GM23338 (cell line): ENCODE data around the gene PPIA. TPM values are rescaled to one million over a fixed set of nuclear protein-coding genes. Genes with fewer than 3 reads are reported as not detected.
A peak's percentile ranks its signal among the peaks of the same experiment; 100 is the strongest.

Experiments used
- ATAC-seq: fragments of 200-7000 bp; cut with Tn5 transposase; 3 replicates; pipeline ENCODE4 v1.9.1; 2020
- DNase-seq: peaks from one replicate; pipeline ENCODE4 v3.0.0-alpha.2; 2015; ENCODE audit warnings: low spot score
- H2AFZ ChIP-seq: fragments of 200-600 bp; sonication (generic); 2 replicates; pipeline ENCODE4 v1.8.0; 2016; ENCODE audit warnings: antibody characterized with exemption, mild to moderate bottlenecking, moderate library complexity
- H3F3A ChIP-seq: fragments of 200-600 bp; sonication (generic); replicated peaks from 2 replicates; pipeline ENCODE4 v1.8.0; 2017; ENCODE audit warnings: antibody characterized with exemption, mixed run types, low read depth
- H3K27ac ChIP-seq: fragments of 200-600 bp; sonication (generic); 2 replicates; pipeline ENCODE4 v1.6.1; 2016; ENCODE audit warnings: low read depth
- H3K27me3 ChIP-seq: fragments of 200-600 bp; sonication (generic); 2 replicates; pipeline ENCODE4 v1.8.0; 2016; ENCODE audit warnings: mild to moderate bottlenecking, mixed run types, moderate library complexity; ENCODE audit not compliant: insufficient read depth
- H3K36me3 ChIP-seq: fragments of 200-600 bp; sonication (generic); 2 replicates; pipeline ENCODE4 v1.8.0; 2016; ENCODE audit warnings: mild to moderate bottlenecking; ENCODE audit not compliant: insufficient read depth
- H3K4me1 ChIP-seq: fragments of 200-600 bp; sonication (generic); 2 replicates; pipeline ENCODE4 v1.8.0; 2016; ENCODE audit warnings: mild to moderate bottlenecking, moderate library complexity; ENCODE audit not compliant: insufficient read depth
- H3K4me2 ChIP-seq: fragments of 200-600 bp; sonication (generic); 2 replicates; pipeline ENCODE4 v1.7.1; 2017; ENCODE audit warnings: mixed run types
- H3K4me3 ChIP-seq: fragments of 200-600 bp; sonication (generic); 2 replicates; pipeline ENCODE4 v1.6.1; 2016; ENCODE audit warnings: mixed run types
- H3K79me2 ChIP-seq: fragments of 200-600 bp; sonication (generic); replicated peaks from 2 replicates; pipeline ENCODE4 v1.8.0; 2017; ENCODE audit warnings: mild to moderate bottlenecking; ENCODE audit not compliant: insufficient read depth
- H3K9me2 ChIP-seq: fragments of 200-600 bp; sonication (generic); 2 replicates; pipeline ENCODE4 v1.8.0; 2017; ENCODE audit not compliant: insufficient read depth
- H4K20me1 ChIP-seq: fragments of 200-600 bp; sonication (generic); replicated peaks from 2 replicates; pipeline ENCODE4 v1.8.0; 2017; ENCODE audit warnings: mild to moderate bottlenecking; ENCODE audit not compliant: insufficient read depth
- H3K27ac Mint-ChIP-seq: 2 replicates; pipeline ENCODE4 v1.8.0; 2020; ENCODE audit warnings: inconsistent platforms, mild to moderate bottlenecking, moderate library complexity, mixed read lengths
- H3K27me3 Mint-ChIP-seq: 3 replicates; pipeline ENCODE4 v1.8.0; 2022; ENCODE audit warnings: low read depth, mild to moderate bottlenecking, moderate library complexity, mixed read lengths, inconsistent platforms; ENCODE audit not compliant: insufficient read depth, poor library complexity
- H3K36me3 Mint-ChIP-seq: 3 replicates; pipeline ENCODE4 v1.8.0; 2021; ENCODE audit warnings: low read depth, mild to moderate bottlenecking, inconsistent platforms, moderate library complexity, mixed read lengths
- H3K4me1 Mint-ChIP-seq: 3 replicates; pipeline ENCODE4 v1.8.0; 2020; ENCODE audit warnings: mild to moderate bottlenecking, inconsistent platforms, mixed read lengths
- H3K4me3 Mint-ChIP-seq: 3 replicates; pipeline ENCODE4 v1.8.0; 2021; ENCODE audit warnings: moderate library complexity, mild to moderate bottlenecking, inconsistent platforms, mixed read lengths
- H3K9me3 Mint-ChIP-seq: 3 replicates; pipeline ENCODE4 v1.8.0; 2020; ENCODE audit warnings: moderate library complexity, mild to moderate bottlenecking, inconsistent platforms, mixed read lengths
- CREB1 ChIP-seq: fragments of 250-450 bp; sonication (Bioruptor Pico); IDR thresholded peaks from 2 replicates; pipeline ENCODE4 v1.5.0; 2020; ENCODE audit warnings: low read depth, mild to moderate bottlenecking, moderate library complexity
- EZH2 ChIP-seq: fragments of 200-600 bp; sonication (generic); IDR thresholded peaks from one replicate; pipeline ENCODE4 v1.8.0; 2017; ENCODE audit warnings: antibody characterized with exemption, mild to moderate bottlenecking, low read depth; ENCODE audit not compliant: unreplicated experiment
- EZH2phosphoT487 ChIP-seq: fragments of 200-600 bp; sonication (generic); IDR thresholded peaks from one replicate; pipeline ENCODE4 v1.8.1; 2018; ENCODE audit warnings: antibody characterized with exemption; ENCODE audit not compliant: unreplicated experiment
- JUNB ChIP-seq: IDR thresholded peaks from one replicate; pipeline ENCODE4 v1.6.1; 2016; ENCODE audit warnings: antibody characterized with exemption; ENCODE audit not compliant: unreplicated experiment
- NANOG ChIP-seq: IDR thresholded peaks from 2 replicates; pipeline ENCODE4 v1.6.1; 2016; ENCODE audit warnings: antibody characterized with exemption, borderline replicate concordance
- STAT1 ChIP-seq: IDR thresholded peaks from one replicate; pipeline ENCODE4 v1.6.1; 2016; ENCODE audit warnings: antibody characterized with exemption; ENCODE audit not compliant: unreplicated experiment
- ZNF114 ChIP-seq: fragments of 250-450 bp; sonication (Bioruptor Pico); IDR thresholded peaks from 2 replicates; pipeline ENCODE4 v1.5.0; 2020; ENCODE audit warnings: mild to moderate bottlenecking, moderate library complexity
- ZNF331 ChIP-seq: fragments of 250-450 bp; sonication (Bioruptor Pico); IDR thresholded peaks from 2 replicates; pipeline ENCODE4 v1.5.0; 2020; ENCODE audit warnings: low read depth, mild to moderate bottlenecking, moderate library complexity
- polyA plus RNA-seq: library from polyadenylated mRNA; unstranded; fragments of >200 nt; fragmentation: Nextera tagmentation; extraction: Ambion mirVana; gene quantifications from 2 replicates; pipeline ENCODE4 v1.2.1, GENCODE V29; 2016
- total RNA-seq: library from RNA; depleted of rRNA; stranded (reverse); fragments of >200 nt; shearing (Covaris generic); gene quantifications from 2 replicates; pipeline ENCODE4 v1.2.3, GENCODE V29; 2014
- TF ChIP-seq, protein P1 (sequence below): fragments of 250-450 bp; sonication (Bioruptor Pico); IDR thresholded peaks from 2 replicates; pipeline ENCODE4 v1.5.0; 2020; ENCODE audit warnings: mild to moderate bottlenecking, moderate library complexity
- TF ChIP-seq, protein P2 (sequence below): IDR thresholded peaks from 2 replicates; pipeline ENCODE4 v1.6.1; 2016; ENCODE audit warnings: antibody characterized with exemption
- TF ChIP-seq, protein P3 (sequence below): IDR thresholded peaks from one replicate; pipeline ENCODE4 v1.6.1; 2018; ENCODE audit warnings: antibody characterized with exemption; ENCODE audit not compliant: unreplicated experiment

PPIA gene
- total and polyA plus RNA-seq, 2 experiments from 2014 or later: 4,367 to 6,524 TPM

DNA sequence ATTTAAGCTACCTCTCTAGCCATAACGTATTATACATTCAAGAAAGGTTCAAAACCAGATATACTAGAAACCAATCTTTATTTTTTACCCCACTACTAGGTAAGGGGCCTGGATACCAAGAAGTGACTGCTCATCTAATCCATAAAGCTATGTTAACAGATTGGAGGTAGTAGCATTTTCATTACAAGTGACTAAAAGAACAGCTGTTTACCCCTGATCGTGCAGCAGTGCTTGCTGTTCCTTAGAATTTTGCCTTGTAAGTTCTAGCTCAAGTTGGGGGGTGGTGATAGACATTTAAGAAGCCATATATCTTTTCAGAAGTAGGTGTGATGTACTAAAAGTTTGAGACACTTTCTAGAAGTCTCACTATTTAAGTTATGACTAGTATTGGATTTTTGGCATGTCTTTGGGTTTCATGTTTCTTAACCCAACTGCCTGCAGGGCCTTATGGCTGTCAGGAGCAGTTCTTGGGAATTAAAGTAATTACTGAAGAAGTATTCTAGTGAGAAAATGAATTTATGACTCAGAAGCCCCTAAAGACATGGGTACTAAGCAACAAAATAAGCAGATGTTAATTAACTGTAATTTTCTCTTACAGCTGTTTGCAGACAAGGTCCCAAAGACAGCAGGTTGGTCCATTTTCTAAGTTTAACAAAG is 2.3 kb downstream of the PPIA start (continued):
- TF ChIP-seq, protein P1, sequence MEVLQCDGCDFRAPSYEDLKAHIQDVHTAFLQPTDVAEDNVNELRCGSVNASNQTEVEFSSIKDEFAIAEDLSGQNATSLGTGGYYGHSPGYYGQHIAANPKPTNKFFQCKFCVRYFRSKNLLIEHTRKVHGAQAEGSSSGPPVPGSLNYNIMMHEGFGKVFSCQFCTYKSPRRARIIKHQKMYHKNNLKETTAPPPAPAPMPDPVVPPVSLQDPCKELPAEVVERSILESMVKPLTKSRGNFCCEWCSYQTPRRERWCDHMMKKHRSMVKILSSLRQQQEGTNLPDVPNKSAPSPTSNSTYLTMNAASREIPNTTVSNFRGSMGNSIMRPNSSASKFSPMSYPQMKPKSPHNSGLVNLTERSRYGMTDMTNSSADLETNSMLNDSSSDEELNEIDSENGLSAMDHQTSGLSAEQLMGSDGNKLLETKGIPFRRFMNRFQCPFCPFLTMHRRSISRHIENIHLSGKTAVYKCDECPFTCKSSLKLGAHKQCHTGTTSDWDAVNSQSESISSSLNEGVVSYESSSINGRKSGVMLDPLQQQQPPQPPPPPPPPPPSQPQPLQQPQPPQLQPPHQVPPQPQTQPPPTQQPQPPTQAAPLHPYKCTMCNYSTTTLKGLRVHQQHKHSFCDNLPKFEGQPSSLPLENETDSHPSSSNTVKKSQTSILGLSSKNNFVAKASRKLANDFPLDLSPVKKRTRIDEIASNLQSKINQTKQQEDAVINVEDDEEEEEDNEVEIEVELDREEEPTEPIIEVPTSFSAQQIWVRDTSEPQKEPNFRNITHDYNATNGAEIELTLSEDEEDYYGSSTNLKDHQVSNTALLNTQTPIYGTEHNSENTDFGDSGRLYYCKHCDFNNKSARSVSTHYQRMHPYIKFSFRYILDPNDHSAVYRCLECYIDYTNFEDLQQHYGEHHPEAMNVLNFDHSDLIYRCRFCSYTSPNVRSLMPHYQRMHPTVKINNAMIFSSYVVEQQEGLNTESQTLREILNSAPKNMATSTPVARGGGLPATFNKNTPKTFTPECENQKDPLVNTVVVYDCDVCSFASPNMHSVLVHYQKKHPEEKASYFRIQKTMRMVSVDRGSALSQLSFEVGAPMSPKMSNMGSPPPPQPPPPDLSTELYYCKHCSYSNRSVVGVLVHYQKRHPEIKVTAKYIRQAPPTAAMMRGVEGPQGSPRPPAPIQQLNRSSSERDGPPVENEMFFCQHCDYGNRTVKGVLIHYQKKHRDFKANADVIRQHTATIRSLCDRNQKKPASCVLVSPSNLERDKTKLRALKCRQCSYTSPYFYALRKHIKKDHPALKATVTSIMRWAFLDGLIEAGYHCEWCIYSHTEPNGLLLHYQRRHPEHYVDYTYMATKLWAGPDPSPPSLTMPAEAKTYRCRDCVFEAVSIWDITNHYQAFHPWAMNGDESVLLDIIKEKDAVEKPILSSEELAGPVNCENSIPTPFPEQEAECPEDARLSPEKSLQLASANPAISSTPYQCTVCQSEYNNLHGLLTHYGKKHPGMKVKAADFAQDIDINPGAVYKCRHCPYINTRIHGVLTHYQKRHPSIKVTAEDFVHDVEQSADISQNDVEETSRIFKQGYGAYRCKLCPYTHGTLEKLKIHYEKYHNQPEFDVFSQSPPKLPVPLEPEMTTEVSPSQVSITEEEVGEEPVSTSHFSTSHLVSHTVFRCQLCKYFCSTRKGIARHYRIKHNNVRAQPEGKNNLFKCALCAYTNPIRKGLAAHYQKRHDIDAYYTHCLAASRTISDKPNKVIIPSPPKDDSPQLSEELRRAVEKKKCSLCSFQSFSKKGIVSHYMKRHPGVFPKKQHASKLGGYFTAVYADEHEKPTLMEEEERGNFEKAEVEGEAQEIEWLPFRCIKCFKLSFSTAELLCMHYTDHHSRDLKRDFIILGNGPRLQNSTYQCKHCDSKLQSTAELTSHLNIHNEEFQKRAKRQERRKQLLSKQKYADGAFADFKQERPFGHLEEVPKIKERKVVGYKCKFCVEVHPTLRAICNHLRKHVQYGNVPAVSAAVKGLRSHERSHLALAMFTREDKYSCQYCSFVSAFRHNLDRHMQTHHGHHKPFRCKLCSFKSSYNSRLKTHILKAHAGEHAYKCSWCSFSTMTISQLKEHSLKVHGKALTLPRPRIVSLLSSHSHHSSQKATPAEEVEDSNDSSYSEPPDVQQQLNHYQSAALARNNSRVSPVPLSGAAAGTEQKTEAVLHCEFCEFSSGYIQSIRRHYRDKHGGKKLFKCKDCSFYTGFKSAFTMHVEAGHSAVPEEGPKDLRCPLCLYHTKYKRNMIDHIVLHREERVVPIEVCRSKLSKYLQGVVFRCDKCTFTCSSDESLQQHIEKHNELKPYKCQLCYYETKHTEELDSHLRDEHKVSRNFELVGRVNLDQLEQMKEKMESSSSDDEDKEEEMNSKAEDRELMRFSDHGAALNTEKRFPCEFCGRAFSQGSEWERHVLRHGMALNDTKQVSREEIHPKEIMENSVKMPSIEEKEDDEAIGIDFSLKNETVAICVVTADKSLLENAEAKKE: no peak
- no peak for TF ChIP-seq ZNF114 (CRISPR knock-in tag)
- TF ChIP-seq CREB1: no peak
- no peak for TF ChIP-seq STAT1
- no peak for TF ChIP-seq EZH2
- TF ChIP-seq, protein P2, sequence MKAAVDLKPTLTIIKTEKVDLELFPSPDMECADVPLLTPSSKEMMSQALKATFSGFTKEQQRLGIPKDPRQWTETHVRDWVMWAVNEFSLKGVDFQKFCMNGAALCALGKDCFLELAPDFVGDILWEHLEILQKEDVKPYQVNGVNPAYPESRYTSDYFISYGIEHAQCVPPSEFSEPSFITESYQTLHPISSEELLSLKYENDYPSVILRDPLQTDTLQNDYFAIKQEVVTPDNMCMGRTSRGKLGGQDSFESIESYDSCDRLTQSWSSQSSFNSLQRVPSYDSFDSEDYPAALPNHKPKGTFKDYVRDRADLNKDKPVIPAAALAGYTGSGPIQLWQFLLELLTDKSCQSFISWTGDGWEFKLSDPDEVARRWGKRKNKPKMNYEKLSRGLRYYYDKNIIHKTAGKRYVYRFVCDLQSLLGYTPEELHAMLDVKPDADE: no peak
- no peak for TF ChIP-seq NANOG
- TF ChIP-seq ZNF331 (CRISPR knock-in tag): no peak

- Mint-ChIP-seq H3K36me3 (peaks cover 81% of the 10 kb centered on the region), H3K27ac (no peak overlapping the region; the same call in 1 of the 2 replicates), H3K4me1 (peaks cover 17% of the 10 kb centered on the region; the same call in 2 of the 3 replicates), H3K4me3 (peak overlapping the region; percentile 51), H3K9me3 (peaks cover 3% of the 10 kb centered on the region; the same call in 2 of the 3 replicates), H3K27me3 (peaks cover 35% of the 10 kb centered on the region)
- Histone ChIP-seq H3K4me1 (peaks cover 14% of the 10 kb centered on the region), H3F3A (peaks cover 69% of the 10 kb centered on the region), H3K4me3 (no peak overlapping the region), H2AFZ (no peak overlapping the region), H3K4me2 (no peak overlapping the region), H3K27me3 (no peaks in the 10 kb centered on the region), H3K27ac (peak overlapping the region; percentile 87), H3K36me3 (peaks cover 58% of the 10 kb centered on the region), H3K9me2 (no peaks in the 10 kb centered on the region), H3K79me2 (peaks cover 50% of the 10 kb centered on the region), H4K20me1 (peaks cover 53% of the 10 kb centered on the region)
- DNase-seq (no peak), ATAC-seq (no peak)
- TF ChIP-seq, protein P3, sequence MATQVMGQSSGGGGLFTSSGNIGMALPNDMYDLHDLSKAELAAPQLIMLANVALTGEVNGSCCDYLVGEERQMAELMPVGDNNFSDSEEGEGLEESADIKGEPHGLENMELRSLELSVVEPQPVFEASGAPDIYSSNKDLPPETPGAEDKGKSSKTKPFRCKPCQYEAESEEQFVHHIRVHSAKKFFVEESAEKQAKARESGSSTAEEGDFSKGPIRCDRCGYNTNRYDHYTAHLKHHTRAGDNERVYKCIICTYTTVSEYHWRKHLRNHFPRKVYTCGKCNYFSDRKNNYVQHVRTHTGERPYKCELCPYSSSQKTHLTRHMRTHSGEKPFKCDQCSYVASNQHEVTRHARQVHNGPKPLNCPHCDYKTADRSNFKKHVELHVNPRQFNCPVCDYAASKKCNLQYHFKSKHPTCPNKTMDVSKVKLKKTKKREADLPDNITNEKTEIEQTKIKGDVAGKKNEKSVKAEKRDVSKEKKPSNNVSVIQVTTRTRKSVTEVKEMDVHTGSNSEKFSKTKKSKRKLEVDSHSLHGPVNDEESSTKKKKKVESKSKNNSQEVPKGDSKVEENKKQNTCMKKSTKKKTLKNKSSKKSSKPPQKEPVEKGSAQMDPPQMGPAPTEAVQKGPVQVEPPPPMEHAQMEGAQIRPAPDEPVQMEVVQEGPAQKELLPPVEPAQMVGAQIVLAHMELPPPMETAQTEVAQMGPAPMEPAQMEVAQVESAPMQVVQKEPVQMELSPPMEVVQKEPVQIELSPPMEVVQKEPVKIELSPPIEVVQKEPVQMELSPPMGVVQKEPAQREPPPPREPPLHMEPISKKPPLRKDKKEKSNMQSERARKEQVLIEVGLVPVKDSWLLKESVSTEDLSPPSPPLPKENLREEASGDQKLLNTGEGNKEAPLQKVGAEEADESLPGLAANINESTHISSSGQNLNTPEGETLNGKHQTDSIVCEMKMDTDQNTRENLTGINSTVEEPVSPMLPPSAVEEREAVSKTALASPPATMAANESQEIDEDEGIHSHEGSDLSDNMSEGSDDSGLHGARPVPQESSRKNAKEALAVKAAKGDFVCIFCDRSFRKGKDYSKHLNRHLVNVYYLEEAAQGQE: no peak
- TF ChIP-seq EZH2phosphoT487: no peak
- TF ChIP-seq JUNB: no peak
Observed at GRCh38 chr7:44799939-44800338, 3.5 kb downstream of the PPIA start.
